Thoracic aorta (tissue), 2 donors: ENCODE results near the gene OSBP. TPM values are rescaled to one million over a fixed set of nuclear protein-coding genes. Genes with fewer than 3 reads are reported as not detected.

ENCODE experiments used
- ATAC-seq: fragments of 150-250 bp; one replicate; pipeline ENCODE4 v1.8.0; 2017; ENCODE audit warnings: low read depth; ENCODE audit not compliant: insufficient number of reproducible peaks, low FRiP score
- DNase-seq: peaks from one replicate; pipeline ENCODE4 v3.0.0-alpha.2; 2020; ENCODE audit warnings: low spot score
- H3K27ac ChIP-seq, 2 donors: fragments of 200-600 bp; sonication (generic); 1 replicate in 1 of 2; 2 replicates in 1 of 2; pipeline ENCODE4 v1.5.1; 2016; ENCODE audit warnings: mild to moderate bottlenecking in 2 of 2, moderate library complexity in 2 of 2
- H3K27me3 ChIP-seq: fragments of 200-600 bp; sonication (generic); replicated peaks from 2 replicates; pipeline ENCODE4 v1.6.0; 2016; ENCODE audit warnings: mild to moderate bottlenecking; ENCODE audit not compliant: insufficient read depth
- H3K36me3 ChIP-seq: fragments of 200-600 bp; sonication (generic); one replicate; pipeline ENCODE4 v1.5.1; 2016
- H3K4me1 ChIP-seq, 2 donors: fragments of 200-600 bp; sonication (generic); 1 replicate in 1 of 2; 2 replicates in 1 of 2; pipeline versions ENCODE4 v1.5.1 to v1.6.0; 2016; ENCODE audit warnings: low read depth in 2 of 2, mild to moderate bottlenecking in 1 of 2; ENCODE audit not compliant: control insufficient read depth in 1 of 2
- H3K4me3 ChIP-seq: fragments of 200-600 bp; sonication (generic); 2 replicates; pipeline ENCODE4 v1.5.1; 2016; ENCODE audit warnings: mild to moderate bottlenecking
- H3K9me3 ChIP-seq: fragments of 200-600 bp; sonication (generic); 2 replicates; pipeline ENCODE4 v1.5.1; 2016
- CTCF ChIP-seq: fragments of 200-600 bp; sonication (generic); IDR thresholded peaks from one replicate; pipeline ENCODE4 v1.5.1; 2019; ENCODE audit warnings: antibody characterized with exemption
- total RNA-seq, 2 donors: library from RNA; depleted of rRNA; stranded (reverse); fragments of >200 nt; gene quantifications; one replicate each; pipeline versions ENCODE4 v1.1.0 to v1.2.3, GENCODE V29; 2016

Gene OSBP
- total RNA-seq, 2 donors from 2014 or later, result 38.4 to 41.8 TPM

DNA sequence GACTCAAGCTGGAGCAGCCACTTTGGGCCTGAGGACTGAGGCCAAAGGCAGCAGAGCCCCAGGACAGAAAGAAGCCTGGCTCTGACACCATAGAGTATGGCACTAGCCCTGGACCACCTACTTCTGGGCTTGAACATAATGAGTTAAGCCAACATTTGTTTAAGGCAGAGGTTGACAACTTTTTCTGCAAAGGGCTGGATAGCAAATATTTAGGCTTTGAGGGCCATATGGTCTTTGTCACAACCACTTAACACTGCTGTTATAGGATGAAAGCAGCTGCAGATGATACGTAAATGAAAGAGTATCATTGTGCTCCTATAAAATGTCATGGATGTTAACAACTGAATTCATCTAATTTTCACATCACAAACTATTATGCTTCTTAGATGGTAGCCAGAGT lies 16.6 kb downstream of the OSBP start:
- no peak overlapping the region for H3K27ac ChIP-seq
- no peaks in the 10 kb centered on the region for H3K9me3 ChIP-seq
- DNase-seq, result no peak
- ATAC-seq, result no peak
- H3K4me1 ChIP-seq, result no peaks in the 10 kb centered on the region
- H3K36me3 ChIP-seq, result peaks cover 64% of the 10 kb centered on the region
- no peak for TF ChIP-seq CTCF
- no peaks in the 10 kb centered on the region for H3K27me3 ChIP-seq
- no peak overlapping the region for H3K4me3 ChIP-seq

DNA sequence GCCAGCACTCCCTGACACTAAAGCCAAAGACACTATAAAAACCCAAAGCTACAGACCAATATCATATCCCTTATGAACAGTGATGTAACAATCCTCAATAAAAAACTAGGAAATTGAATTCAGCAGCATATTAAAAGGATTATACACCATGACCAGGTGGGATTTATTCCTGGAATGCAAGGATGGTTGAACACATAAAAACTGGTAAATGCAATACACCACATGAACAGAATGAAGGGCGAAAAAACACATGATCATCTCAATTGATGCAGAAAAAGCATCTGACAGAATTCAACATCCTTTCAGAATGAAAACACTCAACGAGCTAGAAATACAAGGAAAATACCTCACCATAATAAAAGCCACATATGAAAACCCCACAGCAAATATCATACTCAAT lies 31.3 kb downstream of the OSBP start:
- ATAC-seq (no peak), DNase-seq (no peak)
- Histone ChIP-seq H3K4me1 (no peaks in the 10 kb centered on the region), H3K4me3 (no peak overlapping the region), H3K9me3 (no peaks in the 10 kb centered on the region), H3K27ac (no peak overlapping the region), H3K27me3 (no peaks in the 10 kb centered on the region), H3K36me3 (peaks cover 26% of the 10 kb centered on the region)
- TF ChIP-seq CTCF, result no peak

- Histone ChIP-seq H3K4me1 (no peaks in the 10 kb centered on the region), H3K36me3 (peaks cover 47% of the 10 kb centered on the region), H3K4me3 (no peak overlapping the region), H3K27ac (no peak overlapping the region), H3K27me3 (no peaks in the 10 kb centered on the region), H3K9me3 (no peaks in the 10 kb centered on the region)
- no peak for TF ChIP-seq CTCF
- ATAC-seq, result no peak
- no peak for DNase-seq
Measured at GRCh38 chr11:59582006-59582405, 33.6 kb downstream of the OSBP start.

GRCh38 chr11:59578369-59578768 lies 37.2 kb downstream of the OSBP start:
- H3K27ac ChIP-seq, result no peak overlapping the region

DNA sequence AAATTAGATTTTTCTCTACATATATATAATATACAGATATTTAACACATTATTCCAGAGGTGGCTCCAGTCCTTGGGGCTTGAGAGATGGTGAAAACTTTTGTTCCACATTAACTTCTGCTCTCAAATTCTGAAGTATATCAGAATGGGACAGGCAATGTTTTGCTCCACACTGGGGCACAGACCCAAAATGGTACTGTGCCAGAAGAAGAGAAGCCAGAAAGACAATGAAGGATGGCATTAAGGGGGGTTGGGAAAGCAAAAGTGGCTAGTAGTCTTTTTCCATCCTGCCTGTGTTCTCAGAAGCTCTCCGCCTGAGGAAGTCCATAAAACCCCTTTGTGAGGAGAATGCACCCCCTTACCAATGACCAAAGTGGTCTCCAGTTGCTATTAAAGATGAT lies 40.1 kb downstream of the OSBP start:
- DNase-seq, result no peak
- ATAC-seq, result no peak
- peaks cover 0 to 9% of the 10 kb centered on the region in 2 donors for H3K4me1 ChIP-seq
- H3K36me3 ChIP-seq, result peaks cover 39% of the 10 kb centered on the region
- H3K27me3 ChIP-seq, result no peaks in the 10 kb centered on the region
- H3K27ac ChIP-seq, result no peak overlapping the region
- H3K9me3 ChIP-seq, result no peaks in the 10 kb centered on the region
- H3K4me3 ChIP-seq, result no peak overlapping the region
- TF ChIP-seq CTCF, result no peak

More at GRCh38 chr11:59578369-59578768, 37.2 kb downstream of the OSBP start:
- Histone ChIP-seq H3K4me1 (peaks cover 0 to 9% of the 10 kb centered on the region in 2 donors), H3K36me3 (peaks cover 43% of the 10 kb centered on the region), H3K4me3 (no peak overlapping the region), H3K9me3 (no peaks in the 10 kb centered on the region), H3K27me3 (no peaks in the 10 kb centered on the region)
- no peak for TF ChIP-seq CTCF
- DNase-seq (no peak), ATAC-seq (no peak)
